Mucosa of descending colon (tissue), 3 donors: ENCODE data around the gene GPRC5C. TPM values are rescaled to one million over a fixed set of nuclear protein-coding genes. Genes with fewer than 3 reads are reported as not detected.

Experiments
- ATAC-seq: fragments of 200-7000 bp; cut with Tn5 transposase; one replicate; pipeline ENCODE4 v1.9.1; 2020; ENCODE audit warnings: mild to moderate bottlenecking, moderate library complexity
- DNase-seq, 3 donors: peaks; one replicate each; pipeline ENCODE4 v3.0.0-alpha.2; 2020
- H3K36me3 ChIP-seq: fragments of 200-600 bp; one replicate; pipeline ENCODE4 v1.8.0; 2021; ENCODE audit warnings: low read depth, mild to moderate bottlenecking
- H3K4me1 ChIP-seq: fragments of 200-600 bp; one replicate; pipeline ENCODE4 v1.8.0; 2021; ENCODE audit warnings: low read depth, mild to moderate bottlenecking
- H3K4me3 ChIP-seq: fragments of 200-600 bp; one replicate; pipeline ENCODE4 v1.8.0; 2021; ENCODE audit warnings: mild to moderate bottlenecking
- H3K9me3 ChIP-seq: fragments of 200-600 bp; one replicate; pipeline ENCODE4 v1.8.0; 2021; ENCODE audit warnings: mild to moderate bottlenecking
- CTCF ChIP-seq: fragments of 200-600 bp; IDR thresholded peaks from one replicate; pipeline ENCODE4 v1.8.0; 2022; ENCODE audit warnings: antibody characterized with exemption, mild to moderate bottlenecking
- intact Hi-C, 2 donors: fragments of 100-400 bp; cut with DNase I in 1 of 2; cut with micrococcal nuclease in 1 of 2; formaldehyde crosslinking; loops; one replicate each; pipeline versions ENCODE4 v1.11.0 to v1.11.1; 2022; cut with DNase I, micrococcal nuclease
- total RNA-seq, 3 donors: library from RNA; stranded (reverse); fragmentation: NEBNext Ultra II Directional in 2 of 3; extraction: Animal tissue kit (Norgen Biotek cat#: 25700) in 2 of 3; gene quantifications; one replicate each; pipeline versions ENCODE4 v1.2.1 to v1.2.4, GENCODE V29; 2021 to 2023
- donor health status: DM: no; HTN: no; CAD: no; lungs with moderate emphysema.
- donor health status: DM: no; HTN: no; CAD: no.
- donor health status: DM: no; HTN: yes; CAD: no.

Gene GPRC5C
- total RNA-seq, 3 donors from 2014 or later = 62.2 to 172 (median 139) TPM

GRCh38 chr17:74471341-74471740 is 39.5 kb downstream of the GPRC5C start:
- no peak overlapping the region for H3K4me3 ChIP-seq
- peaks cover 4% of the 10 kb centered on the region for H3K9me3 ChIP-seq
- intact Hi-C loops = no loop called here
- H3K36me3 ChIP-seq = no peaks in the 10 kb centered on the region
- no peak for DNase-seq
- H3K4me1 ChIP-seq = no peaks in the 10 kb centered on the region
- TF ChIP-seq CTCF = no peak
- no peak for ATAC-seq

- H3K9me3 ChIP-seq = peaks cover 4% of the 10 kb centered on the region
- H3K4me1 ChIP-seq = no peaks in the 10 kb centered on the region
- ATAC-seq (no peak), DNase-seq (peak in 1 of 3 donors; percentile 33)
- H3K4me3 ChIP-seq = no peak overlapping the region
- H3K36me3 ChIP-seq = no peaks in the 10 kb centered on the region
- intact Hi-C loops = no loop called here
- TF ChIP-seq CTCF = no peak
Observed at GRCh38 chr17:74472890-74473289, 41.0 kb downstream of the GPRC5C start.

- ATAC-seq (no peak), DNase-seq (peak in 1 of 3 donors; percentile 18)
- intact Hi-C loops = no loop called here
- TF ChIP-seq CTCF = no peak
- no peaks in the 10 kb centered on the region for H3K36me3 ChIP-seq
- no peak overlapping the region for H3K4me3 ChIP-seq
- H3K9me3 ChIP-seq = peaks cover 4% of the 10 kb centered on the region
- H3K4me1 ChIP-seq = no peaks in the 10 kb centered on the region
Observed at GRCh38 chr17:74473294-74473693, 41.4 kb downstream of the GPRC5C start.

GRCh38 chr17:74474043-74474792 is 42.3 kb downstream of the GPRC5C start:
- H3K4me3 ChIP-seq = no peak overlapping the region
- no peaks in the 10 kb centered on the region for H3K36me3 ChIP-seq
- peak; percentile 63 for ATAC-seq
- peaks cover 4% of the 10 kb centered on the region for H3K9me3 ChIP-seq
- TF ChIP-seq CTCF = no peak
- DNase-seq = no peak
- intact Hi-C loops = no loop called here
- H3K4me1 ChIP-seq = no peaks in the 10 kb centered on the region

- TF ChIP-seq CTCF = no peak
- Histone ChIP-seq H3K36me3 (no peaks in the 10 kb centered on the region), H3K4me3 (no peak overlapping the region), H3K9me3 (peaks cover 4% of the 10 kb centered on the region), H3K4me1 (no peaks in the 10 kb centered on the region)
- DNase-seq (no peak), ATAC-seq (no peak)
- intact Hi-C loops = no loop called here
Observed at GRCh38 chr17:74475189-74475588, 43.3 kb downstream of the GPRC5C start.
